ENCODE data around the gene CST5.
"Not testable (repeated sequence)": the region's sequence is repeated elsewhere in the genome, so short reads cannot be mapped to it uniquely, and the experiment has no call there.

The CST5 gene

DNA sequence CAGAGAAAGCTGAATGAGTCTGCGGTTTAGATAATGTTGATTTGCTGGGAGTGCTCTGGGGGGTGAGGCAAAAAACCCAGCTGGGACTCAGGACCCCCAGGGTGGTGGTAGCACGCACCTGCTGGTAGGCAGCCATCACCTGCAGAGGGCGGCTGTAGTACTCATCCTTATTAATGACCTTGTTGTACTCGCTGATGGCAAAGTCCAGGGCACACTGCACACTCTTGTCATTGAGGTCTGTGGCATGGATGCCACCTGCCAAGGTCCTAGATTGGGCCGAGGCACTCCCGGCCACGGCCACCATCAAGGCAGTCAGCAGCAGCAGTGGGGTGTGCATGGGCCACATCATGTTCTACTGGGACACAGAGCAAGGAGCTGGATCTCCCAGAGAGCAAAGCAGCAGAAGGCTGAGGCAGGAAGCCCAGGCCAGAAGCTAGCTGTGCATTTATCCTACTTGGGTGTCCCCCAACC, at the start of gene CST5:
Gene CST5, minus strand, starts transcription at position 421 of the 471 bp plus-strand sequence. Its CDS starts 72 bp downstream, at position 349.
- DNase-seq: no peak

- no peak for DNase-seq
These were observed 49.2 kb upstream of the CST5 start for GRCh38 chr20:23928788-23929187.

- DNase-seq: no peak
These were observed 48.8 kb upstream of the CST5 start for GRCh38 chr20:23928353-23928752.

- no peak for DNase-seq
These were observed 47.7 kb upstream of the CST5 start for GRCh38 chr20:23926944-23927872.

DNA sequence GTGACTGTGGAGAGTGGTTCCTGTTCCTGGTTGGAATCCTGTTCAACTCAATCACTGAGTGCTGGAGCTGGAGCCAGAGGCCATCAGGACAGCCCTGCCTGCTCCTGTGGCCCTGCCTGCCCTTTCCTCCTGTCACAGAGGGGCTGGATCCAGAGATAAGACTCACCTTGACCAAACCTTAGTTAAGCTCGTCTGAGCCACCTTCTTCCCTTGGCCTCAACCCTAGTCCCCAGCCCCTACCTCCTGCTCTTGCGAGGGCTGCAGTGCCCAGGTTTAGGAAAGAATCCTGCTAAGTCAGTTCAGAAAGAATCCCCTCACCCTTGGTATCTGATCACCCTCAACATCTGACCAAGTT, 47.0 kb upstream of the CST5 start:
- no peak for DNase-seq

- DNase-seq: no peak
These were observed 46.4 kb upstream of the CST5 start for GRCh38 chr20:23925789-23926525.

DNA sequence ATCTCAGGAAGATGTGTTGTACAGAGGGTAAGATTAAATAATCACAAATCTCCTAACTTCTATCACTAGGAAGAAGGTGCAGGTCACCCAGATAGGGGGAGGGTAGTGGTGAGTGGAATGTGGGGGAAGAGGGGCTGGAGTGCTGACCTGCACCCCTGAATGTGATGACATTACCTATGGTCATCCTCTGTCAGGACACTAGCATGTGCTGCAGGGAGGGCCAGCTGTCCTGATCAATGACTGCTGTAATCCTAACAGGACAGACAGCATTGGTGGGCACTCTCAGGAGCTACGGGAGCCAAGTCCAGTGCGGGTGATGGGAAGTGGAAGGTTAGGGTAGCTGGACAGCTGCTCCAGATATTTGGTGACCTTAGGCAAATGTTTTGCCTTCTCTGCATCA, 45.2 kb upstream of the CST5 start:
- DNase-seq: no peak

- DNase-seq: no peak
These were observed 44.4 kb upstream of the CST5 start for GRCh38 chr20:23923891-23924435.

DNA sequence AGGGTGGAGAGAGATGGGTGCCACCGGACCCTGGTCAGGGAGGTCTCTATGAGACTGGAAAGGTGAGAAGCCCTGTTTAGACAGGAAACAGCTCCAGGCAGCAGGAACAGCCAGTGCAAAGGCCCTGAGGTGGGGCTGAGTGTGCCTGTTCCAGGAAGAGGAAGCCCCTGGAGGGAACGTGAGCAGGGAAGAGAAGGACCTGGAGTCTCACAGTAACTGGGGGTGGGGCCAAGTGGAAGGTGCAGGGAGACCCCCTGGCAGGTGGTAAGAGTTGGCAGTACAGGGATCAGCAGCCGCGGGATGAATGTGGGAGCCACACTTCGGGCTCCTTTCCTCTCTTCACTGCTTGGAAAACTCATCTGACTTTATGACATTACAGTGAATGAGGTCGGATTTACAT, 43.8 kb upstream of the CST5 start:
- DNase-seq: no peak

DNA sequence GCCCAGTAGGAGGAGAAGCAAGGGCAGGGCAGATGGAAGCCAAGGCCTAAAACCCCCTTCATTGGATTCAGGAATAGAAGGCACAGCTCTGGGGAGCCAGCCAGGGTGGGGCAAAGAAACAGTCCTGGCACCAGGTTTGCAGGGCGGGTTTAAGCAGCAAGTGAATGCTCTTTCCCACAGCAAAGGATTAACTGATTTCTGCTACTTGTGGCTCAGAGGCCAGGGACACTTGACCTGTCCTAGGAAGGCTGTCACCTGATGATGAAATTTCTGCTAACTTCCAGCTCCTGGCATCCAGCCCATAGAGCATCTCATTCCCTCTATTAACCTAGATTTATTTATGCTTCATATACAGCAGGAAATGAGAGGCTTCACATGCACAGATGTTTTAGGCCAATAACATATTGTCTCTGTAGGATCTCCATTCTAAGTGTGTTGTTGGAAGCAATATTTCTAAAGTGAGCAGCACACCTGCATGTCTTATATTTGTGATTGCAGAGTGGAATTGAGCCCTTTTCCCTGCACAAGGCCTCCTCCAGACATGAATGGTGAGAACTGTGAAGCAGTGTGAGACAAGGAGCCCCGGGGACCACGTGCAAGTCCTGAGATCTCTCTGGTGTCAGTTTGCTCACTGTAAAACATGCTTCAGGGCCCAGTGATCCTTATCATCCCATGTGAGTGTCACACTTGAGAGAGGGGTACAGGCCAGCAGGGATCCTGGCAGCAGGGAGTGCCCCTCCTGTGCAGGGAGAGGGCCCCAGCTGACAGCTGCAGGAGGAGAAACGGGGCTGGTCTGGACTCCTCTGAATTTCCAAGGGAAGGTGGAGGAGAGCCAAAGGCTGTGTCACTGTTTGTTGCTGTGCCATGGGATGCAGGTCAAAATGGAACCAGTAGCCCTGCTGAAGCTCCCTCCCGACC, 41.1 kb upstream of the CST5 start:
- DNase-seq: peak in 1 of 2 experiments; percentile 31

- DNase-seq: no peak
These were observed 39.3 kb upstream of the CST5 start for GRCh38 chr20:23918896-23919295.

DNA sequence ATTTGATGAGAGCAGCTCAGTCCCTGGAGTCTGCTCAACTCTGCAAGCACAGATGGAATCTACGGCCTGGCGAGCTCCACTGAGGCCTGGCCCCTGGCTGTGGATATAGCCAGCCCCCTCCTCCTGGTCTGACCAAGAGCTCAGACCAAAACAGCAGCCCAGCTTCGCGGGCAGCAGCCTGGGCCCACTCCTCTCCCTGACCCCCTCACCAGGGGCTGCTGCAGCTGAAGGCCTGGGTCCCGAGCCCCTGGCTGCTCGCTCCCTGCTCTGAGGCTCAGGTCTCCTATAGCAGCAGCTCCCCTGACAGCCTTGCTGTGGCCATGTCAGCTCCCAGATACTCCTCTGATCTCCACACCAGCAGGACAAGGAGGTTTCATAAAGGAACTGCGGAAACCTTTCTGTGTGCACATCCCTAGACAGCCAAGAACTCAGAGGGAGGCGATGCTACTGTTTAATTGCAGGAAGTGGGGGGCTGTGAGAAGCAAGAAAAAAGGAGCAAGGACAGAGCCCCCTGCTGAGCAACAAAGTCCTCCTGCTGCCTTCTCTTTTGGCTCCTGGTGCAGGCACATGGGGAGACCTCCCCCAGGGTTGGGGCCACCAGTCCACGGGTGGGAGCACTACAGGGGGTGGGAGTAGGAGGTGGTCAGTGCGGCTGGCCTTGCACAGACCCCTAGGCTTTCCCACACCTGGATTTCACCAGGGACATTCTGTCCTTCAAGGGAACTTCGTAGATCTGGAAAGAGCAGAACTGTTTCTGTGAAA, 38.7 kb upstream of the CST5 start:
- DNase-seq: no peak

- DNase-seq: no peak
These were observed 37.6 kb upstream of the CST5 start for GRCh38 chr20:23917024-23917725.

DNA sequence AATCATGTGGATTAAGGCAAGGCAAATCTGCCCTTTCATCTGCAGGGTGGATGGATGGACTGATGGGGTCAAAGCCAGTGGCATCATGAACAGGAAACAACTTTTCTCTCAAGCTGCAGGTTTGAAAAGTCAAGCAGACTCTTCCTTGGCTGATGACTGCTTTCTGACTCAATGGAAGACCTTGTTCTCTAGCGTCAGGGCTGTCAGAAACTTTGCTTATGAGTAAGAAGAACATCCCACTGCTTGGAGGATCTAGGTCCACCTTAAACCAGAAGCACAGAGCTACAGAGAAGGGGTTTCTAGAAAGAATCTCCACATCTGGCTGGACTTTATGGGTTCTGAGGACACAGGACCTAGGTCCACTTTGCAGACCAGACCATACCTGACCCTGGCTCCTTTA, 36.3 kb upstream of the CST5 start:
- no peak for DNase-seq

DNA sequence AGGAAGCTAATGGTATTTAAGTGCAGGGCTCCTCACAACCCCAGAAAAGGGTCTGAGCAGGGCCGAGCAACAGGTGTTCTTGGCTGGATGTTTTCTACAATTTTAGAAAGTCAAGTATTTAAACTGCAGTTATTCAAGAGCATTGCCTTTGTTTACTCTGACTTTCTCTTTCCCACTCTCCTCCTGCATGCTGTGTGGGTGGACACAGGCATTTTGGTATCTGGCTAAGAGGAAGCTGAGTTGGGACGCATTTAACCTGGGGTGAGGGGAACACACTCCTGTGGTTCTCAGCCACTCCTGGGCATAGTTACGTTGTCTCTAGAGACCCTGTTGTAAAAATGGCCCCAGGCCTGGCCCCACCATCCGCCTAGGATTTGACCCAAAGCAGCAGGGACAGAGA, 34.9 kb upstream of the CST5 start:
- not testable (repeated sequence) for DNase-seq

GRCh38 chr20:23910210-23910609, 30.7 kb upstream of the CST5 start:
- no peak for DNase-seq

- no peak for DNase-seq
These were observed 29.8 kb upstream of the CST5 start for GRCh38 chr20:23909390-23909789.

- no peak for DNase-seq
These were observed 28.0 kb upstream of the CST5 start for GRCh38 chr20:23907579-23907978.

GRCh38 chr20:23902396-23902795, 22.8 kb upstream of the CST5 start:
- not testable (repeated sequence) for DNase-seq

GRCh38 chr20:23890867-23891266, 11.3 kb upstream of the CST5 start:
- not testable (repeated sequence) for DNase-seq

DNA sequence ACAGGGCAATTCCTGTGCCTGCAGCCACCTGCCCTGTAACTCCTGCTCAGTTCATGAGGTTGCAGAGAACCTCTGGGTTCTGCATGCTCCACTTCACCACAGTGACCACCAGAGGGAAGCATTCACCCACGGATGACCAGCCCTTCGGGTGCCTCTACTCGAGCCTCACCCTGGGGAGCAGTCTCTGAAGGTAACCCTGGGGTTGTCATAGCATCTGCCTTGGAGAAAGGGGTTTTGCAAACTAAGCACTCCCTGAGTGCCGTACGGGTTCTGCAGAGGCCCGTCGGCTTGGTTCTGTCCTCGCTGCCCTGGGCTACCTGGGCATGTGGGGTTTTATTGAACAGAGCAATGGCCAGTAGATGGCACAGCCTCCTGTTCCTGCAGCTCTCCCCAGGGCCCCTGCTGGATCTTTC, 10.2 kb upstream of the CST5 start:
- DNase-seq: peak; percentile 10 to 15

All from NCI-H187 (cell line).